ENCODE data around the gene MYBL2. TPM values are rescaled to one million over a fixed set of nuclear protein-coding genes. Genes with fewer than 3 reads are reported as not detected.

Gene MYBL2
- total RNA-seq, 1 donor from 2014 or later, result under 0.01 TPM

GRCh38 chr20:43726333-43726732 is 59.4 kb downstream of the MYBL2 start:
- TF ChIP-seq CTCF (IDR thresholded peaks at IDR 0.05; ENCODE audit: insufficient read depth, low read length, severe bottlenecking), result no peak
- Histone ChIP-seq H3K4me3 (ENCODE audit: low read depth, low read length) (no peak overlapping the region), H3K36me3 (ENCODE audit: control insufficient read depth, insufficient read depth, low read length) (no peaks in the 10 kb centered on the region), H3K27me3 (ENCODE audit: control insufficient read depth, insufficient read depth, low read length) (no peaks in the 10 kb centered on the region)
- no peak for DNase-seq (ENCODE audit: low read depth)
- no peak for FAIRE-seq

GRCh38 chr20:43726811-43727338 is 60.0 kb downstream of the MYBL2 start, which contains the start of gene GTSF1L:
Gene GTSF1L (minus strand): TSS chr20:43727002. CDS start chr20:43726694, 308 bp downstream.
- no peak for TF ChIP-seq CTCF (IDR thresholded peaks at IDR 0.05; ENCODE audit: insufficient read depth, low read length, severe bottlenecking)
- peaks cover 2% of the 10 kb centered on the region for H3K27me3 ChIP-seq (ENCODE audit: control insufficient read depth, insufficient read depth, low read length)
- FAIRE-seq, result no peak
- DNase-seq (ENCODE audit: low read depth), result no peak
- no peaks in the 10 kb centered on the region for H3K36me3 ChIP-seq (ENCODE audit: control insufficient read depth, insufficient read depth, low read length)
- no peak within 1 kb of the TSS for H3K4me3 ChIP-seq (ENCODE audit: low read depth, low read length)

- Histone ChIP-seq H3K36me3 (ENCODE audit: control insufficient read depth, insufficient read depth, low read length) (no peaks in the 10 kb centered on the region), H3K27me3 (ENCODE audit: control insufficient read depth, insufficient read depth, low read length) (peaks cover 2% of the 10 kb centered on the region), H3K4me3 (ENCODE audit: low read depth, low read length) (no peak overlapping the region)
- no peak for DNase-seq (ENCODE audit: low read depth)
- TF ChIP-seq CTCF (IDR thresholded peaks at IDR 0.05; ENCODE audit: insufficient read depth, low read length, severe bottlenecking), result no peak
- FAIRE-seq, result no peak
Measured at GRCh38 chr20:43727980-43728590, 61.2 kb downstream of the MYBL2 start.

- DNase-seq (ENCODE audit: low read depth) (no peak), FAIRE-seq (no peak)
- Histone ChIP-seq H3K36me3 (ENCODE audit: control insufficient read depth, insufficient read depth, low read length) (no peaks in the 10 kb centered on the region), H3K4me3 (ENCODE audit: low read depth, low read length) (no peak overlapping the region), H3K27me3 (ENCODE audit: control insufficient read depth, insufficient read depth, low read length) (peaks cover 2% of the 10 kb centered on the region)
- no peak for TF ChIP-seq CTCF (IDR thresholded peaks at IDR 0.05; ENCODE audit: insufficient read depth, low read length, severe bottlenecking)
Measured at GRCh38 chr20:43728686-43729255, 61.9 kb downstream of the MYBL2 start.

GRCh38 chr20:43731469-43731868 is 64.6 kb downstream of the MYBL2 start:
- Histone ChIP-seq H3K4me3 (ENCODE audit: low read depth, low read length) (no peak overlapping the region), H3K27me3 (ENCODE audit: control insufficient read depth, insufficient read depth, low read length) (peaks cover 2% of the 10 kb centered on the region), H3K36me3 (ENCODE audit: control insufficient read depth, insufficient read depth, low read length) (no peaks in the 10 kb centered on the region)
- DNase-seq (ENCODE audit: low read depth) (no peak), FAIRE-seq (no peak)
- TF ChIP-seq CTCF (IDR thresholded peaks at IDR 0.05; ENCODE audit: insufficient read depth, low read length, severe bottlenecking), result no peak
